ENCODE data around the gene SOAT1. TPM values are rescaled to one million over a fixed set of nuclear protein-coding genes. Genes with fewer than 3 reads are reported as not detected.

Gene SOAT1
- total RNA-seq (2022; extraction: Qiagen RNA extraction; ENCODE audit: low read depth): 14.6 to 28.7 TPM (median 26.5 TPM) in 5 replicates

GRCh38 chr1:179293340-179294327 lies at the start of gene SOAT1:
TSS of gene SOAT1 (plus strand) at chr1:179293797. CDS start at chr1:179302685, 8,888 bp downstream.

GRCh38 chr1:179365342-179366092 lies 71.9 kb downstream of the SOAT1 start, which contains the start of gene AXDND1:
TSS of gene AXDND1 (plus strand) at chr1:179365971. CDS start at chr1:179366510, 539 bp downstream.

Other genes with a start within 250 kb of the SOAT1 start
- gene TOR3A, start 211.7 kb upstream of the SOAT1 start, total RNA-seq (2022; extraction: Qiagen RNA extraction; ENCODE audit: low read depth): 41.8 to 46.9 TPM (median 44.2 TPM) in 5 replicates
- gene ABL2, start 64.1 kb upstream of the SOAT1 start, total RNA-seq (2022; extraction: Qiagen RNA extraction; ENCODE audit: low read depth): 14.3 to 25.2 TPM (median 15.5 TPM) in 5 replicates
- 0.18 to 0.54 TPM (median 0.21 TPM) in 3 of 5 replicates, not detected in the others for gene AXDND1, start 72.2 kb downstream of the SOAT1 start, total RNA-seq (2022; extraction: Qiagen RNA extraction; ENCODE audit: low read depth)